Epithelial cell of proximal tubule (primary cell): Measurements from ENCODE around the gene IFIT2. TPM values are rescaled to one million over a fixed set of nuclear protein-coding genes. Genes with fewer than 3 reads are reported as not detected.
"Not testable (repeated sequence)": the region's sequence is repeated elsewhere in the genome, so short reads cannot be mapped to it uniquely, and the experiment has no call there.

ENCODE experiments used
- DNase-seq: peaks from one replicate; pipeline ENCODE4 v3.0.0-alpha.2; 2011; ENCODE audit warnings: low read depth
- H3K4me3 ChIP-seq: 2 replicates; pipeline ENCODE4 v1.5.1; 2011; ENCODE audit warnings: low read depth, mild to moderate bottlenecking, low read length
- CTCF ChIP-seq: conservative IDR thresholded peaks from 2 replicates; pipeline ENCODE4 v1.5.1; 2012; ENCODE audit warnings: low read depth, mild to moderate bottlenecking, low read length
- total RNA-seq: library from RNA; depleted of rRNA; stranded (reverse); fragments of >200 nt; gene quantifications from 2 replicates; pipeline ENCODE4 v1.2.3, GENCODE V29; 2015

The IFIT2 gene
- total RNA-seq, 1 donor from 2014 or later: 2.2 TPM

GRCh38 chr10:89327803-89328441, 26.1 kb downstream of the IFIT2 start, which contains the start of gene IFIT3:
IFIT3 (plus strand) TSS chr10:89327997; CDS start chr10:89328074, 77 bp downstream.
- DNase-seq: no peak
- peak within 1 kb of the TSS; percentile 63 for H3K4me3 ChIP-seq
- no peak for TF ChIP-seq CTCF

GRCh38 chr10:89329151-89329550, 27.3 kb downstream of the IFIT2 start:
- peak overlapping the region; percentile 63 for H3K4me3 ChIP-seq
- TF ChIP-seq CTCF: no peak
- no peak for DNase-seq

GRCh38 chr10:89330014-89330413, 28.2 kb downstream of the IFIT2 start:
- not testable (repeated sequence) for H3K4me3 ChIP-seq

GRCh38 chr10:89330537-89331212, 28.8 kb downstream of the IFIT2 start:
- DNase-seq: no peak
- TF ChIP-seq CTCF: no peak
- H3K4me3 ChIP-seq: no peak overlapping the region

More at GRCh38 chr10:89330014-89330413, 28.2 kb downstream of the IFIT2 start:
- DNase-seq: not testable (repeated sequence)

GRCh38 chr10:89331487-89332122, 29.8 kb downstream of the IFIT2 start:
- peak overlapping the region; percentile 28 for H3K4me3 ChIP-seq
- DNase-seq: not testable (repeated sequence)

GRCh38 chr10:89332123-89332633, 30.3 kb downstream of the IFIT2 start:
- DNase-seq: no peak
- no peak for TF ChIP-seq CTCF
- peak overlapping the region; percentile 28 for H3K4me3 ChIP-seq

- TF ChIP-seq CTCF: no peak
Measured at GRCh38 chr10:89335226-89335625, 33.4 kb downstream of the IFIT2 start.

More at GRCh38 chr10:89335226-89335625, 33.4 kb downstream of the IFIT2 start:
- no peak overlapping the region for H3K4me3 ChIP-seq
- no peak for DNase-seq
